HG03457 (cell line): ENCODE data around the gene OR13C8.
"Not testable (repeated sequence)": the region's sequence is repeated elsewhere in the genome, so short reads cannot be mapped to it uniquely, and the experiment has no call there.

Source experiments
- ATAC-seq: cut with Tn5 transposase; IDR thresholded peaks from one replicate; pipeline ENCODE4 v1.9.1; 2021; ENCODE audit warnings: moderate number of reproducible peaks; ENCODE audit not compliant: unreplicated experiment

The OR13C8 gene, protein sequence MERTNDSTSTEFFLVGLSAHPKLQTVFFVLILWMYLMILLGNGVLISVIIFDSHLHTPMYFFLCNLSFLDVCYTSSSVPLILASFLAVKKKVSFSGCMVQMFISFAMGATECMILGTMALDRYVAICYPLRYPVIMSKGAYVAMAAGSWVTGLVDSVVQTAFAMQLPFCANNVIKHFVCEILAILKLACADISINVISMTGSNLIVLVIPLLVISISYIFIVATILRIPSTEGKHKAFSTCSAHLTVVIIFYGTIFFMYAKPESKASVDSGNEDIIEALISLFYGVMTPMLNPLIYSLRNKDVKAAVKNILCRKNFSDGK

DNA sequence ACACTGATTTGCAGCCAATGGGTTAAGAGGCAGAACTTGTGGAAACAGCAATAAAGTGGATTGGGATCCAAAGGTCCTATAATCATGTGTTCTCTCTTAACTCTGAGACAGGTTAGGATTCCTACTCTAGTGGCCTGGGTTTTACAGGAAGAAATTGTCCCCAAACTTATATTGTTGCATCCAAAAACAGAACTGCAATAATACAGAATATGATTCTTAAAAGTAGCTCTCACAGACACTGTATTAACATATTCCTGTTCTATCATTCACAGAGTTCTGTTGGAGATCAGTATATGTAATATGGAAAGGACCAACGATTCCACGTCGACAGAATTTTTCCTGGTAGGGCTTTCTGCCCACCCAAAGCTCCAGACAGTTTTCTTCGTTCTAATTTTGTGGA lies at the start of gene OR13C8:
TSS of gene OR13C8 (plus strand) at position 301 of the 400 bp plus-strand sequence. CDS start at position 301, 0 bp downstream.
- ATAC-seq, result no peak

DNA sequence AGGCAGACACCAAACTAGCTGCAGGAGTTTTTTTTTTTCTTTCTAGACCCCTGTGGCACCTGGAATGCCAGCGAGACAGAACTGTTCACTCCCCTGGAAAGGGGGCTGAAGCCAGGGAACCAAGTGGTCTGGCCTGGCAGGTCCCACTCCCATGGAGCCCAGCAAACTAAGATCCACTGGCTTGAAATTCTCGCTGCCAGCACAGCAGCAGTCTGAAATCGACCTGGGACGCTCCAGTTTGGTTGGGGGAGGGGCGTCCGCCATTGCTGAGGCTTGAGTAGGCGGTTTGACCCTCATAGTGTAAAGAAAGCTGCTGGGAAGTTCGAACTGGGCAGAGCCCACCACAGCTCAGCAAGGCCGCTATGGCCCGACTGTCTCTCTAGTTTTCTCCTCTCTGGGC lies 48.7 kb upstream of the OR13C8 start:
- not testable (repeated sequence) for ATAC-seq

DNA sequence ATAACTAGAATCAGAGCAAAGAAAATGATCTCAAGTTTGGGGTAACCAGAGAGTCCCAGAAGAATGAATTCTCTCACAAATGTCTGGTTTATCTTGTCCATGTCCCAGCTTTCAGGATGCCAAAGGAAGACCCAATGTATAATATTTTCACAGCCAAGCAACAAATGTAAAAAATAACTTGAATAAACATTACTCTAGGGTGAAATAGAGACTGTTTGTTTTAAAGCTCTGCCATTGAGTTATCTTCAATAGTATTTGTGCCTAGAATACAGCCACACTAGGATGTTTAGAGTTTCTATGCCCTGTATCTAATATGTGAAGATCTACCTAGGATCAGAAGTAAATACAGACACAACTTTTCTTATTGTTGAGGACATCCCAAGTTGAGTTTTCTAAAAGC lies 41.9 kb upstream of the OR13C8 start, which contains the start of gene OR13C4:
TSS of gene OR13C4 (minus strand) at position 101 of the 400 bp plus-strand sequence. CDS start at position 101, 0 bp downstream.
- ATAC-seq, result no peak

- no peak for ATAC-seq
Observed at GRCh38 chr9:104536756-104537155, 32.2 kb upstream of the OR13C8 start, which contains the start of gene OR13C3. OR13C3 (minus strand) TSS chr9:104536856; CDS start chr9:104536723, 133 bp downstream.

DNA sequence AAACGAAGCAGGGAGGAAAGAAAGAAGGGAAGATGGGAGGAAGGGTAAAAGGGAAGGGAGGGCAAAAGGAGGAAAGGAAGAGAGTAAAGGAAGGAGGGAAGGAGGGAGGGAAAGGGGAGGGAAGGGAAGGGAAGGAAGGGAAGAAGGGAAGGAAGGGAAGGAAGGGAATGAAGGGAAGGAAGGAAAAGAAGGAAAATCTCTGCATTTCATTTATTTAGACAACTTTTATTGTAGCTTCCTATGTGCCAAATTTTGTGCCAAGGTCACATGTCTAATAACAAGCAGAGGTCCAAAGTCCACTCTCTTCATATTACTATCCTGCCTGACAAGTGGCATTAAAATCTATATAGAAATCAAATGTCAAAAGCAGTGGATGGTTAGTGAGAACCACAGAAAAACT lies 29.7 kb upstream of the OR13C8 start:
- ATAC-seq, result no peak

GRCh38 chr9:104544644-104545043 lies 24.3 kb upstream of the OR13C8 start:
- no peak for ATAC-seq

DNA sequence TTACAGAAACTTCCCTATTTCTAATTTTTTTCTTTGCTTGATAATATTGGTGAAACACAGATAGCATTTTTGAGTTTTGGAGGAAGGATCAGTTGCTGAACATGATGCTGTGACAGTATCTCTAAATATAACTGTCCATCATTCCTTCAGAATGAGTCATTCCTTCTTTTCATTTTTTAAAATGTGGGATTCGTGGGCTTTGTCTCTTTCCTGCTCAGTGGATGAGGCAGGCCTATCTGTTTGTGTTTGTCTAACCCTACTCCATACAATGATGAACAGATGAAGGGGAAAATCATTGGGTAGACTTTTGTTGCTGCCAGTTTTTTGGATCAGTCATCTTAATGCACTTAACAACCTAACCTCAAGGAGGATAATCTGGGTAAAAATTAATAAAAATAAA lies 15.7 kb upstream of the OR13C8 start:
- no peak for ATAC-seq

- no peak for ATAC-seq
Observed at GRCh38 chr9:104555521-104555920, 13.4 kb upstream of the OR13C8 start.

GRCh38 chr9:104556830-104557634 lies 11.9 kb upstream of the OR13C8 start:
- no peak for ATAC-seq

- no peak for ATAC-seq
Observed at GRCh38 chr9:104564358-104564757, 4.6 kb upstream of the OR13C8 start.

DNA sequence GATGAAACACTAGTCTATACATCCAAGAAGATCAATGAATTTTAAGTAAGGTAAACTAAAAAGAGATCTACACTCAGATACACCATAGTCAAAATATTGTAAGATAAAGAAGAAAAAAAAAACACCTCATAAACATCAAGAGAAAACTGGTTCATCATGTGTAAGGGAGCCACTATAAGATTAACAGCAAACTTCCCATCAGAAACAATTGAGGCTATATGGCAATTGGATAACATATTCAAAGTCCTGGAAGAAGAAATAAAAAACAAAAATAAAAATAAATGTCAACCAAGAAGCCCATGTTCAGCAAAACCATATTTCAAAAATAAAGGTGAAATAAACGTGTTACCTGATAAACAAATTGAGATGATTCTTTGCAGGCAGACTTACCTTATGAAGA lies 3.6 kb downstream of the OR13C8 start:
- no peak for ATAC-seq

DNA sequence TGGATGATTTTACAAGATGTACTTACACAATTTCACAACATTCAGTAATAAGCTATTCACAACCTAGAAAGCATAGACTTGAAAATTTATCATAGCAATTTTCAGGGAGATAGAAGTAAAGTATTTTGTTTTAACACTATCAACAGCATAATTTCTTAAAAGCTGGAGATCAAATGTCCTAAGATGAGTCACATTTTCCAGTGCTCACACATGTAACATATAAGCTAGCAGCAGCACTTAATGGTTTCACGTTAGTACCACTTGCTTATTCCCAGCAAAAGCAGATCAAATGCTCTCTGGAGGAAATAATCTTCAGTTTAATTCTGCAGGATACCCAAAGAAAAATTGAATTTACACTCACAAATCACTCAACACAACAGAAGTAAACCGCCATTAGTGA lies 6.5 kb downstream of the OR13C8 start:
- no peak for ATAC-seq

DNA sequence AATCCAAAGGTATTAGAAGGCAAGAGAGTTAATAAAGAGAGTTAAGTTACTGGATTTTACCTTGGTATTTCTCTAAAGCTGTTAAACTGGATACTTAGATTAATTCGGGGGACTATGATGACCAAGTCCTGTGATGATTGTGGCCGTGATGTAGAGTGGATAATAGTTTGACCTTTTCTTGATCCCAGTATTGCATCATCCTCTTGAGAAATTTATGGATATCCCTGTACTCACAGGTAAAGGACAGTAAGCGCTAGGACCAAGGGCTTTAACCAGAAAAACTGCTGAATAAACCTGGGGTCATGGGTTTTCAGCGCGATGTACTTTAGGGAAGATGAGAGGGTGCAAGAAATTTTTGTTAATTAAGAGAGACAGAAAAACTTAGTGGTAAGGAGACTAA lies 8.3 kb downstream of the OR13C8 start:
- ATAC-seq, result no peak

DNA sequence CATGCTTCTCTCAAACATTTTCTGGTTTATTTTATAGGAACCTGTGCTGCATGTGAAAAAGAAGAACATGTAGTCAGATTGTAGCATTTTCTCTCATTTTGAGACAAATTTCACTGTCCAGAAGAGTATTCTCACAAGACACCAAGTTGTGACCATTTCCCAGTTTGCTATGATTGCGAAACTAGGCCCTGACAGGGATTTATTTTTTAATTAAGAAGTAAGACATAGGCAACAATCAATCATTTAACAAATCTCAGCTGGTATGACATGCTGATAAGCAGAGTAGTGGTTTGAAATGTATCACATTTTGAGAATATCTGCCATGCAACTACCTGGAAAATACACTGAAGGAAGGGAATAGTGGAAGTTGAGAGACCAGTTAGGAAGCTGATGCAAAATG lies 11.6 kb downstream of the OR13C8 start:
- no peak for ATAC-seq

GRCh38 chr9:104586496-104587180 lies 17.7 kb downstream of the OR13C8 start:
- ATAC-seq, result no peak

DNA sequence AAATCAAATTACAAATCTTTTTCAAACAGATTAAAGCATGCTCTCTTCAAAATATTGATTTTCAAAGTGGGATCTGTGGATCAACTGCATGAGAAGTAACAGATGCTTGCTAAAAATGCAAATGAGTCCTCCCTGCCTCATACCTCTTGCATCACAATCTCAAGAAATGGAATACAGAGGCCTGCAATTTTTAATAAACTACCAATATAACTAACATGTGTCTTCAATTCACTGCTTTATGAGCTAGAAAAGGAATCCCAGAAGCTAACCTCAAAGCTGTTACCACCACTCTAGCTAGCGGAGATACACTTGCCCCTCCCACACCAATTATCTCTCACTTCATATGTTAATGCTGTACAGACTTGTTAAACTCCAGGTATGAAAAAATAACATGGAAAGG lies 20.7 kb downstream of the OR13C8 start:
- no peak for ATAC-seq

DNA sequence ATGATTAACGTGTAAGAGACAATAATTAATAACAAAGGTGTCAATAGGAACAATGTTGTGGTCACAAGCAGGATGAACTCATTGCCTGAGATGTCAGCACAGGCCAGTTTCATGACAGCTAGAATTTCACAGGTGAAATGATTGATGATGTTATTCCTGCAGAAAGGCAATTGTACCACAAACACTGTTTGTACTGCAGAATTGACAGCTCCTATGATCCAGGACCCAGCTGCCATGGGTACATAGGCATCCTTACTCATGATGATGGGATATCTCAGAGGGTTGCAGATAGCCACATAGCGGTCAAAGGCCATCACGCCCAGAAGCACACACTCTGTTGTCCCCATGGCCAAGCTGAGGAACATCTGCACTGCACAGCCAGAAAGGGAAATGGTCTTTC lies 29.8 kb downstream of the OR13C8 start:
- ATAC-seq, result not testable (repeated sequence)

- not testable (repeated sequence) for ATAC-seq
Observed at GRCh38 chr9:104599313-104599712, 30.3 kb downstream of the OR13C8 start, which contains the start of gene OR13C5. OR13C5 (minus strand) TSS chr9:104599413; CDS start chr9:104599413, 0 bp downstream.

- ATAC-seq, result no peak
Observed at GRCh38 chr9:104604801-104605200, 35.8 kb downstream of the OR13C8 start.

- not testable (repeated sequence) for ATAC-seq
Observed at GRCh38 chr9:104605527-104605926, 36.6 kb downstream of the OR13C8 start, which contains the start of gene OR13C2. OR13C2 (minus strand) TSS chr9:104605627; CDS start chr9:104605627, 0 bp downstream.

- no peak for ATAC-seq
Observed at GRCh38 chr9:104606152-104606551, 37.2 kb downstream of the OR13C8 start.
